Breast epithelium (tissue), 3 donors: ENCODE data around the gene HEG1.

Experiments
- POLR2A ChIP-seq: fragments of 450-650 bp; IDR thresholded peaks from one replicate; pipeline ENCODE4 v1.6.1; 2016; ENCODE audit warnings: antibody characterized with exemption, mild to moderate bottlenecking, moderate library complexity
- TF ChIP-seq, protein P1 (sequence below), 3 donors: fragments of 450-650 bp; IDR thresholded peaks; one replicate each; pipeline ENCODE4 v1.5.1; 2016 to 2017; ENCODE audit warnings: antibody characterized with exemption in 3 of 3, mild to moderate bottlenecking in 3 of 3, moderate library complexity in 3 of 3

- TF ChIP-seq POLR2A = no peak
- TF ChIP-seq, protein P1, sequence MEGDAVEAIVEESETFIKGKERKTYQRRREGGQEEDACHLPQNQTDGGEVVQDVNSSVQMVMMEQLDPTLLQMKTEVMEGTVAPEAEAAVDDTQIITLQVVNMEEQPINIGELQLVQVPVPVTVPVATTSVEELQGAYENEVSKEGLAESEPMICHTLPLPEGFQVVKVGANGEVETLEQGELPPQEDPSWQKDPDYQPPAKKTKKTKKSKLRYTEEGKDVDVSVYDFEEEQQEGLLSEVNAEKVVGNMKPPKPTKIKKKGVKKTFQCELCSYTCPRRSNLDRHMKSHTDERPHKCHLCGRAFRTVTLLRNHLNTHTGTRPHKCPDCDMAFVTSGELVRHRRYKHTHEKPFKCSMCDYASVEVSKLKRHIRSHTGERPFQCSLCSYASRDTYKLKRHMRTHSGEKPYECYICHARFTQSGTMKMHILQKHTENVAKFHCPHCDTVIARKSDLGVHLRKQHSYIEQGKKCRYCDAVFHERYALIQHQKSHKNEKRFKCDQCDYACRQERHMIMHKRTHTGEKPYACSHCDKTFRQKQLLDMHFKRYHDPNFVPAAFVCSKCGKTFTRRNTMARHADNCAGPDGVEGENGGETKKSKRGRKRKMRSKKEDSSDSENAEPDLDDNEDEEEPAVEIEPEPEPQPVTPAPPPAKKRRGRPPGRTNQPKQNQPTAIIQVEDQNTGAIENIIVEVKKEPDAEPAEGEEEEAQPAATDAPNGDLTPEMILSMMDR (IDR thresholded peaks at IDR 0.05) = no peak
Measured at GRCh38 chr3:125058959-125059358, 3.2 kb upstream of the HEG1 start.
